Fibroblast of skin of right biceps (primary cell): ENCODE measurements around the gene RO60.
"Not testable (repeated sequence)": the region's sequence is repeated elsewhere in the genome, so short reads cannot be mapped to it uniquely, and the experiment has no call there.

Source experiments
- DNase-seq: peaks from one replicate; pipeline ENCODE4 v3.0.0-alpha.2; 2013

The RO60 gene

DNA sequence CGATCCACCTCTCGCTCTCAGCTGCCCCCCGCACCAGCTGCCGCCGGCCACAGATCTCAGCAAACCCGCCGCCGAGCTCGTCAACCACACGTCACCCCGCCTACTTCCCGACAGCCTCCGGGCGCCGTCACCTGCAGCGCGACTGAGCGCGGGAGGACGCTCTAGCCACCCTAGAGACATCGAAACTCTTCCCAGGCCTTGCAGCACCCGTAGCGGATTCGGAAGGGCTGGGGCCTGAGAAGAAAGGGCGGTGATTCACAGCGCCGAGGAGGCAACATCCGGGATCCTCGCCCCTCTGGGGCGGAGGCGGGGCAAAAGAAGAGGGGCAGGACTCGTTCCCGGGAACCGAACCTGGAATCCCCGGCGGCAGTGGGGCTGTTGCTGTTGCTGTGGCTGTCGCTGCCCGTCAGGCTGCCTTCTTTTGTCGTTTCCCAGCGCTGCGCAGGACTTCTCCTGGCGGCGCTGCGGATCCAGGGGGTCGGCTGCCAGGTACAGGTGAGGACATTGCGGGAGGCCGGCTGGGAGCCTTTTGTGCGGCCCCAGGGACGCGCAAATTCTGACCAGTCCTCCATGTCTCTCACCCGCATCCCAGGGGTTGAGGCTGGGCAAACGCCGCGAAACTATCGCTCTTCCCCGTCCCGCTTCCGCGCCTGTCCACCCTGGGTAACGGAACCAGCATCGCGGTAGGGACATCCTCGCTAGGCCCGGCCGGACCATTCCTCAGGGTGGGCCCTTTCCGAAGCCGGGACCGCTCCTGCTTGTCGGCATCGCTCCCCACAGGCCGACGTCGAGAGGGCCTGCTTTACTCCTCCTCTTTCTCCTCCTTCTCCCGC is at the start of gene RO60, which contains the start of gene UCHL5:
Gene RO60, plus strand, starts transcription at position 331 of the 833 bp plus-strand sequence. CDS start 9,443 bp downstream, outside the sequence.
Gene UCHL5, minus strand, starts transcription at position 79 of the 833 bp plus-strand sequence. CDS start 100 bp downstream, outside the sequence.
- DNase-seq = peak; percentile 99

DNA sequence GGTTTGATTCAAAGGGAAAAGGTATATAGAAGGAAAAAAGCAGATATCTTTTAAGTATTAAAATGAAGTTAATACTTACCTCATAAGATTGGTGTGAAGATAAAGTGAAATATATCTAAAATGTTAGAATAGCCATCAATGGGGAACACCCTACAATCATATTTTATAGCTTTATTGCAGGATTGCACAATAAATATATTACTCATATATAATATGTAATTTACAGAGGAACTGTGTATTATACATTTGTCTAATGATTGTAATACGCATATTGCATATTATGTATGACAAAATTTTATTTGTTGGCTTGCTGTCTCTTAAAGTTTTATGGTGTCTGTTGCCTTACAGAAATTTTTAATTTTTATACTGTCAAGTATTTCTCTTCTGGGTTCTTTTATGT is 48.0 kb upstream of the RO60 start:
- no peak for DNase-seq

DNA sequence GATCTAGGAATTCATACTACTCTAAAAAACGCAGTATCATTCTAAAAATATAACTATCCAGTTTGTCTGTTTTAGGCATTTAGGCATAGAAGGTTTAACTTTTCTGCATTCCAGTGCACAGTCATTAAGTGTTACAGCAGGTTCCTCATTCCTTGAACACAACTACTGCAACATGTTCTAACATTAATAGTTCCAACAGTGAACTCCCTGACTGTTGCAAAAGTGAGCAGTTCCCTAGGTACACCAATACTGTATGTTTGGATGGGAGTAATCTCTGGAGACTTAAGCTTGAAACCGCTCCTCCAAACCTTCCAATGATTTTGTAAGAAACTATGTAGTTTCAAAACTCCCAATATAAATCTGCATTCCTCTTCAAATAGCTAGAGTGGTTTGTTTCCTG is 46.4 kb upstream of the RO60 start:
- DNase-seq = peak; percentile 86

DNA sequence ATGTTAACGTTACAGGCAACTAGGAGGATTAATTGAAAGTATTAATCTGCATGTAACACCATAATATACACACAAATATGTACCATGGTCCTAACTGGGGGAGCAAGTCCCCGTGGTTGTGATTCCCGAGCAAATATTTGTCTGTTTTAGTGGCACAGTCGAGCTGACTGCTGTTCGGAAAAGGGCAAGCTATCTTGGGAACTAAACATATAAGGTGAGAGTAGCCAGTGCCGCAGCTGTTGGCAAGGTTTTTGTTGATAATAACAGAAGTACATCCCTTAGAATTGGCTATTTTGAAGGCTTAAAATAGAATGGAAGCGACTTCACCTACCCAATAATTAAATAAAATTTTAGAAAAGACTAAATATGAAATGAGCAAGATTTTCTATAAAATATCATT is 45.7 kb upstream of the RO60 start:
- DNase-seq = no peak

DNA sequence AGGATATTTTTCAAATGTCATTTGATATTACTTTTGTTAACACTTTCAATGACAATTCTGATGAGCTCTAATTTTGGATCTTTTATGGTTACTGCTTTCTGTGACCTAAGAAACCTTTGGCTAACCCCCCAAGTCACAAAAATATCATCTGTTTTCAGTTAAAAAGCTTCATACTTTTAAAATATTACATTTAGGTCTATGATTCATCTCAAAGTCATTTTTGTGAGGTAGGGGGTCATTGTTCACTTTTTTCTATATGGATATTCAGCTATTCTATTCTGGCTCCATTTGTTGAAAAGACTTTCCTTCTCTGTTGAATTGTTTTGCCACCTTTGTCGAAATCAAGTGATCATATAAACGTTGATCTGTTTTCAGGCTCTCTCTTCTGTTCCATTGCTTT is 45.0 kb upstream of the RO60 start:
- peak; percentile 72 for DNase-seq

DNA sequence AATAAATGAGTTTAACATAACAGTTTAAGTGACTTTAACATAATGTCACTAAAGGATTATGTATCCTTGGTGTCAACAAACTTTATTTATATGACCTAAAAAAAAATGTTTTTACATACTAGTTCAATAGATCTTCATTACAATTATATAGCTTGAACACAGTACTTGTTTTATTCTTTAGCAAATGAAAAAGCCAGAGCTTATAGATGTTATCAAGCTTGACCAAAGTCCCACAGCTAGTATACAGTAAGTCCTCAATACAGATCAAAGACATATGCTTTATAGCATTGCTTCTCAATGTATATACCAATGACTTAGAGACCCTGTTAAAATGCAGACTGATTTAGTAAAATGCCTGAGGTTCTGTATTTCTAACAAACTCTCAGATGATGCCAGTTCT is 42.6 kb upstream of the RO60 start:
- DNase-seq = no peak

DNA sequence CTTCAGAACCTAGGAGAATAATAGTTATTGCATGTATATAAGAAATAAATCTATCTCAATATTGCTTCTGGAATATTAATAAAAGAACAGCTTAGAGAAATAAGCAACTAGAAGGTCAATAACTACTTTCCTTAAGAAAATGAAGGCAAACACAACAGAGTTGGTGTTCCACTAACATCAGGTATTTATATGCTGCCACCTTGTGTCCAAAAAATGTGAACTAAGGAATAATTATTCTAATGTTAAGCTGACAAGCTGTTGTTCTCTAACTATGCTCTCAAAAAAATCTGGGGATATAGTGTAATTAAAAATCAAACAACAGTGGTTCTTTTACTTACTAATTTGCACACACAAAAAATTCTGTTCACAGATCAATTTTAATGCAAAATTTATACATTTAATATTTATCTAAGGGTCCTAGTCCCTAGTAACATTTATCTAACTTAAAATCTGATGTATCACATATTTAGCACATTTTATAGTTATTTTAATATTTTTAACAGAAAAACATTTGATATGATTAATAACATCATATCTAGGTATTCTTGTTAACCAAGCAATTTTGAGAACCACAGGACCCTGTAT is 39.9 kb upstream of the RO60 start:
- peak; percentile 48 for DNase-seq

DNA sequence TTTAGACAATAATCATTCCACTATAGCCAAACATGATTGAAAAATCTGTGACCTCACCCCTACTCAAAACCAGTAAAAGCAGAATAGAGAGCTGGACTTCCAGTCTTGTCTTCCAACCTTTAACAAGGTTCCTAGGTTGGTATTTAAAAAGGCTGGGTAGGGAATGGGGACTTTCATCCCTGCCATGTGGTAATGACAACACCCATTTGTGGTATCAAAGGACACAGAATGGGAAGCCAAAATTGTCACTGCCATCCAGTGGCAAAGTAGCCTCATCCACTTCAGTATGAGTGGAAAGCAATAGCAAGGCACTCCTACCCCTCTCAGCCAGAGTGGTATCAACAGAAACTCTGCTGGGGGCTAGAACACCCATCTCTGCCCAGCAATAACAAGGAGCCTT is 34.2 kb upstream of the RO60 start:
- DNase-seq = no peak

DNA sequence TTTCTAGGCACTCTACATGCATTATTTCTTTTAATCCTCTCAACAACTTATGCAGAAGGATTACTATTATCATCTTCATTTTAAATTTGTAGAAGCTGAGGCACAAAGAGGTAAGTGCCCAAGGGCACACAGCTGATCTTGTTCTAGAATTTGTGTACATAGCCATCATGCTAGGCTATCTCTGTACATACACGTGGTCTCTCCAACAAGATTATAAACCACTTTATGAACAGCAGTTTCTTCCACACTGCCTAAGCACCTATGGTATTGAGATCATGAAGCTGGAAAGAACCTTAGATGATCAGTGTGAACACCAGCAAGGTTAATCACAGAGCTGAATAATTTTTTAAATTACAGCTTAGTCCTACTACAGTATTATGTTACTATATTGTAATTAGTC is 29.1 kb upstream of the RO60 start:
- no peak for DNase-seq

DNA sequence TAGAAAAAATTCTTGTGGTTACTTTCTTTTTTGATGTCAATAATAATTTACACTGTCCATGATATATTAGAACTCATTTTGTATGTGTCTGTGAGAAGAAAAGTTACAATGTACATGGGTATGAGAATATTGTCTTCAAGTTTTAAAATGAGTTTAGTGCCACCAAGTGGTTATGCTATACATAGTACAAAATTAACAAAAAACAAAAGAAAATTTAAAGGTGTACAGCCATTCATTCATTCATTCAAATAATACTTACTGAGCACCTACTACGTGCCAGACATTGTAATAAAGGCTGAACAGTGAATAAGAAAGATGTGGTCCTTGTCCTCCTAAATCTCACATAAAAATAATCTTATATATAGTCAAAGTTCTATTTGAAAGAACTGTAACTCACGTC is 28.0 kb upstream of the RO60 start:
- DNase-seq = peak; percentile 11

DNA sequence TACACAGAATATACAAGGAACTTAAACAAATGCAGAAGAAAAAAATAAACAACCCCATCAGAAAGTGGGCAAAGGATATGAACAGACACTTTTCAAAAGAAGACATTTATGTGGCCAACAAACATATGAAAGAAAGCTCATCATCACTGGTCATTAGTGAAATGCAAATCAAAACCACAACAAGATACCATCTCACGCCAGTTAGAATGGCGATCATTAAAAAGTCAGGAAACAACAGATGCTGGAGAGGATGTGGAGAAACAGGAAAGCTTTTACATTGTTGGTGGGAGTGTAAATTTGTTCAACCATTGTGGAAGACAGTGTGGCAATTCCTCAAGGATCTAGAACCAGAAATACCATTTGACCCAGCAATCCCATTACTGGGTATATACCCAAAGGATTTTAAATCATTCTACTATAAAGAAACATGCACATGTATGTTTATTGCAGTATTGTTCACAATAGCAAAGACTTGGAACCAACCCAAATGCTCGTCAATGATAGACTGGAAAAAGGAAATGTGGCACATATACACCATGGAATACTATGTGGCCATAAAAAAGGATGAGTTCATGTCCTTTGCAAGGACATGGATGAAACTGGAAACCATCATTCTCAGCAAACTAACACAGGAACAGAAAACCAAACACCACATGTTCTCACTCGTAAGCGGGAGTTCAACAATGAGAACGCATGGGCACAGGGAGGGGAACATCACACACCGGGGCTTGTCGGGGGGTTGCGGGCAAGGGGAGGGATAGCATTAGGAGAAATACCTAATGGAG is 26.6 kb upstream of the RO60 start:
- DNase-seq = not testable (repeated sequence)

DNA sequence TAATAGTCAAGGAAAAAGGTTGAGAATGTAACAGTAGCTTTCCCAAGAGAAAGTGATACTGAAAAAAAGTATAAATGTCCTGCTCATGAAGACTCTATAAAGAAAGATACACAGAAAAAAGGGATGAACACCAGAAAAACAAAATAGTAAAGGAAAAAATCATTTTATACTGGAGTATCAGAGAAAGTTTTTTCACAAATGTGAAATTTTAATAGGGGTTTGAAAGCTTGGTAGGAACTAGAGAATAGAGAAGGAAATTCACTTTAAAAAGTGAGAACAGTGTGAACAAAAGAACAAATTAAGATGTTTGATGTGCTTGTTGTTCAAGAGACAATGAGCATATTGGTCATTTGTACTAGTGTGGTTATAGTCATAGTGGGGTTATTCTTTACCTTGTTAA is 25.8 kb upstream of the RO60 start:
- no peak for DNase-seq

DNA sequence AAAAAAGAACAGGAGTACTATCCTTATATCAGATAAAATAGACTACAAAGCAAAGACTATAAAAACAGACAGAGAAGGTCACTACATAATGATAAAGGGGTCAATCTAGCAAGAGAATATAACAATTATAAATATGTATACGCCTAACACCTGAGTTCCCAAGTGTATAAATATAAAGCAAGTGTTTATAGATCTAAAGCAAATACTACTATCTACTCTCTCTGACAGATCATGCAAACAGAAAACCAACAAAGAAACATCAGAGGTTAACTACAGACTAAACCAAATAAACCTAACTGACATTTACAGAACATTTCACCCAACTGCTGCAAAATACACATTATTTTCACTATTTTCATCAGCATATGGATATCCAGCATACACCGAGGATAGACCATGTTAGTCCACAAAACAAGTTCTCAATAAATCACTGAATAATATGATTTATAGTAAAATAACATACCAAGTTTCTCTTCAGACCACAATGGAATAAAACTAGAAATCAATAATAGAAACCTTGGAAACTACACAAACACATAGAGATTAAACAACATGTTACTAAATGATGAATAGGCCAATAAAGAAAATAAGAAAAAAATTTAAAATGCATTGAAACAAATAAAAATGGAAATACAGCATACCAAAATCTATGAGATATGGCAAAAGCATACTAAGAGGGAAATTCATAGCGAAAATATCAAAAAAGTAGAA is 22.9 kb upstream of the RO60 start:
- no peak for DNase-seq

DNA sequence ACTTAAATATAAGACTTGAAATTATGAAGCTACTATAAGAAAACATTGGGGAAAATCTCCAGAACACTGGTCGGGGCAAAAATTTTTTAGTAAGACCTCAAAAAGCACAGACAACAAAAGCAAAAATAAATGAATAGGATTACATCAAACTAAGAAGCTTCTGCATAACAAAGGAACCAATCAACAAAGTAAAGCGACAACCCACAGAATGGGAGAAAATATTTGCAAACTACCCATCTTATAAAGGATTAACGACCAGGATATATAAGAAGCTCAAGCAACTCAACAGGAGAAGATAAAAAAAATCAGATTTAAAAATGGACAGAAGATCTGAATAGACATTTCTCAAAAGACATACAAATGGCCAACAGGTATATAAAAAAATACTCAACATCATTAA is 19.4 kb upstream of the RO60 start:
- no peak for DNase-seq

DNA sequence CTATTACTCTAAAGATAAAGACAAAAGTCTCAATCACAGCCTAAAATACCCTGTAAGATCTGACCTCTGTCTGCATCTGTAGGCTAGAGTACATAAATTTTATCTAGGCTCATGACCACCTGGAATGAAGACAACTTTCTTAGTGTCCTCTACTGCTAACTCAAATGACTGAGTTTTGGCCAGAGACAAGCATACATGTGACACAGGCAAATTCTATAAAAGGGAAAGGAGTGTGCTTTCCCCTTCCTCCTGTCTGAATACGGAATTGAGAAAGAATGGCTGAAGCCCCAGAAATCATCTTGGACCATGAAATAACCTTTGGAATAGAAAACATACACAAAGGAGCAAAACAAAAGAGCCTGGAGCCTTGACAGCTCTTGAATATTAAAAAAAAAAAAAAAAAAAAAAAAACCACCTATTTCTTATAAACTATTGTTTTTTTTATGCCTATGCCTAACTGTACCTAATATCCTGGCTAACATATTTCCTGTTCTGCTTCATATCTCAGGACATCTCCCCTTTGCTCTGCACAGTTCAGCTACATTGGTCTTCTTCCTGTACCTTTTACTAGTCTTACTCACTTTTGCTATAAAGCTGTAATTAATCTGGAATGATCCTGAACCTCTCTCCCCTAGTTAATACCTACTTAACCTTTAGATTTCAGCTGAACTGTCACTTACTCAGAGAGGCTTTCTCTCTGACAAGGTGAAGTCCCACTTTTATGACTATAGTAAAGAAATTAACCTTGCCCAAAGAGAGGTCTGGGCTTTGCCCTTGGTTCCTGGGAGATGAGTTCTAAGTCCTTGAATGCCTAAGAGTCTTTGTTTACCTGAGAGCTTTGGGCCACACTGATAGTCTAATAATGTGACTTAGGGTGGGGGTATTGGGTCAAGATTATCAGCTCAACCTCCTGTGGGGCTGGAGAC is 16.4 kb upstream of the RO60 start:
- DNase-seq = no peak

DNA sequence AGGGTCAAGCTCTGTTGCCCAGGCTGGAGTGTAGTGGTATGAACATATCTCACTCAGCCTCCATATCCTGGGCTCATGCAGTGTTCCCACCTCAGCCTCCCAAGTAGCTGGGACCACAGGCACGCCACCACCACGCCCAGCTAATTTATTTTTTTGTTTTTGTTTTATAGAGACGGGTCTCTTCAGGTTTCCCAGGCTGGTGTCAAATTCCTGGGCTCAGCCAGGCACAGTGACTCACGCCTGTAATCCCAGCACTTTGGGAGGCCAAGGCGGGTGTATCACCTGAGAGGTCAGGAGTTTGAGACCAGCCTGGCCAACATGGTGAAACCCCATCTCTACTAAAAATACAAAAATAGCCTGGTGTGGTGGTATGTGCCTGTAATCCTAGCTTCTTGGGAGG is 10.5 kb upstream of the RO60 start:
- peak; percentile 1 for DNase-seq

DNA sequence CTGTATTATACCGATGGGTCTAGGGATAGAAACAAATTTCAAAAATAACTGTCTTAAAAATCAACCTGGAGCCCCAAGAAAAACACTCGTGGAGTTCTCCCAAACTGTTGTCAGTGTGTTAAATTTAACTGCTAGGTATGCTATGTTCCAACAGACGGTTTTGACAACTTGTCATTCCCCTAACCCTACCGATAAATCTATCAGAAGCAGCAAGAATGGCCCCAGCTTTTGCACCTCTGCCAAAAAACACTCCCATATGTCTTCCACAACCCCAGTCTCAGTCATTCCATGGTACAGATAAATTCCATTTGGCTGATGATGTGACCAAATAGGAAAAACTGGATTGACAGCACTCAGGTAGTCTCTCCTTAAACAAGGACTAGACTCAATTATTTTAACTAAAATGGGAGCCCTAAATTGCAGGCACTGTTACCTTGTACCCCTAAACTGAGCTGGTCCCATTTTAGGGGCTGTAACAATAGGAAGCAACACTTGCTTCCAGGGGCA is 5.2 kb upstream of the RO60 start:
- DNase-seq = no peak

DNA sequence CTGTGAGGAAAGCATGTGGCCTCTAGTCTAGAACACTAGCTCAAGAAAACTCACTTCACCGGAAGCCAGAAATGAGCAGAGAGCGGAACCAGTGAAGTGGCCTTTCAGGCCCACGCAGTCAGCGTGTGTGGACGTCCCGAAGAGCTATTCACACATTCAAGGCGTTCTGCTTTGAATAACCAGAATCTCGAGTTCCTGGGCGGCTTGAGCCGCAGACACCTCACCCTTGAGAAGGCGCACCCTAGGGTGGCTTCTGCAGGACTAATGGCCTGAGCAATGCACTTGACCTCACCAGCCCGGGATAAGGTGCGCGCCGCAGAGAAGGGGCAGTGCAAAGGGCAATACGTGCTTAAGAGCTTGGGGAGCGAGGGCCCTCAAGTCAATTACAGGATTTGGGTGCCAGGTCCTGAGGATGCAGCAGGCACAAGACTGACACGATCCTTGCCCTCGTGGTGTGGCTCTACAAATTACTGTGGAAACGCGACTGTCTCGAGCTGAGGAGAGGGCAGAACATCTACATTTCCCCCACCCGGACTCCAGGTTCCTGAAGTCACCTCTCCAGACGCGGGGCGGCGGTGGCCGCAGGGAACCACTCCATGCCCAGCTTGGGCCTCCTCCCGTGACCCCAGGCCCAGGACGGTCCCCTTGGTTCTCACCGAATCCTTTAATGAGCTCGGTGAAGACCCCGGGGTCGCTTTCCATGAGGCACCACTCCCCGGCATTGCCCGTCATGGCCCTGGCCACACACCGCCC is 707 bp upstream of the RO60 start:
- peak; percentile 47 for DNase-seq

DNA sequence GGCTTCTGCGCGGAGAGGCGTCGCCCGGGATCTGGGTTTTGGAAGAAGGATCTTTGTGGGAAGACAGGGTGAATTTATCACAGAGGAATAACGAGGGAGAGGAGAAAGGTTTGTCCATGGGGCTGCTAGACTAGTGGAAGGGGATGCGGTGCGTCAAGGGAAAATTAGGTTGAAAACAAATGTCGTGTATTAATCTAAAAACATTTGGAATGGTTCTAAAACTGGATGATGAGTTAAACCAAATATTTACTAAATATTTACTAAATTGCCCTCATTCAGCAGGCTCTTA is 647 bp downstream of the RO60 start:
- DNase-seq = no peak

DNA sequence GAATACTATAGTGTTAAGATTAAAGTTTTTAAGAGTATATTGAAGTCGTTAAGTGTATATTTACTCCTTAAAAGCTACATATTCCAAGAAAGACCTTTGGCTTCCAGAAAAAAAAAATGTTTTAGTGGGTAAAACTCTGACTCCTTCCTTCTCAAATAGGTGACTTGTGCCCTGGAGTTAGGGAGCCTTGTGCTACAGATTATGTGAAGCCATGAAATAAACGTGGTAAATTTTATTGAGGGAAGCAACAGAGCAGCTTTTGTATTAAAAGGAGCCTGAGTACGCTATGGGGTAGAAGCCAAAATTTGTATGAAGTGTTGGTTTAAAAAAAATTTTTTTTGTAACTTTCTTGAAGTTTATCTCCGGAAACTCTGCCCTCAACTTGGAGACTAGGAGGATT is 994 bp downstream of the RO60 start:
- no peak for DNase-seq

DNA sequence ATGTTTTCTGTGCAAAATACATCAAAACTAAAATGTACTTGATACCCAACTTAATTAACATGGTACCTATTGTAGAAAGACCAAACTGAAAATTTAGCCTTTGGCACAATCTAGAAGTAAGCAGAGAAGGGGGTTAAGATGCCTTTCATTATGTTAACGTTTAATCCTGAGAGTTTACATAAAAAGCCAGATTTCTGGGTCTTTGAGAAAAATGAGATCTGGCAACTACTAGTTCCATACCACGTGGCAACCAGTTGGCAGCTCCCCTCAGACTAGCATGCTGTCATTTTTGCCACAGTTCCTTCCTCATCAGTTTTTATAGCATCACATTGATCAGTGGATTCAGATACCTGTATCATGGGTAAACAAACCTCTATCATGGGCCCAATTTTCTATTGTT is 1.5 kb downstream of the RO60 start:
- DNase-seq = peak; percentile 13
